GM19397 (cell line): ENCODE measurements around the gene FGF21.
"Not testable (repeated sequence)": the region's sequence is repeated elsewhere in the genome, so short reads cannot be mapped to it uniquely, and the experiment has no call there.

ENCODE experiments used
- ATAC-seq: cut with Tn5 transposase; IDR thresholded peaks from one replicate; pipeline ENCODE4 v1.9.1; 2021; ENCODE audit warnings: mild to moderate bottlenecking, moderate library complexity; ENCODE audit not compliant: unreplicated experiment

FGF21 gene

DNA sequence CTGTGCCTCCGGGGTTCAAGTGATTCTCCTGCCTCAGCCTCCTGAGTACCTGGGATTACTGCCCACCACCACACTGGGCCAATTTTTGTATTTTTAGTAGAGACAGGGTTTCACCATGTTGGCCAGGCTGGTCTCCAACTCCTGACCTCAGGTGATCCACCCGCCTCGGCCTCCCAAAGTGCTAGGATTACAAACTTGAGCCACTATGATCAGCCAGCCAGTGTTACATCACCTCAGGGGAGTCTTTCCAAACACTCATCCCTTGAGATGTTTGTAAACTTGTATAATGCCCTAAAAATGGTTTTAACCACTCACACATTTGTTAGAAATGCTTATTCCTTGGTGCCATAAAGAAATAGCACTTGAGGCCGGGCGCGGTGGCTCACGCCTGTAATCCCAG is 31.1 kb downstream of the FGF21 start:
- ATAC-seq, result not testable (repeated sequence)

GRCh38 chr19:48787331-48787730 is 32.0 kb downstream of the FGF21 start:
- ATAC-seq, result not testable (repeated sequence)

DNA sequence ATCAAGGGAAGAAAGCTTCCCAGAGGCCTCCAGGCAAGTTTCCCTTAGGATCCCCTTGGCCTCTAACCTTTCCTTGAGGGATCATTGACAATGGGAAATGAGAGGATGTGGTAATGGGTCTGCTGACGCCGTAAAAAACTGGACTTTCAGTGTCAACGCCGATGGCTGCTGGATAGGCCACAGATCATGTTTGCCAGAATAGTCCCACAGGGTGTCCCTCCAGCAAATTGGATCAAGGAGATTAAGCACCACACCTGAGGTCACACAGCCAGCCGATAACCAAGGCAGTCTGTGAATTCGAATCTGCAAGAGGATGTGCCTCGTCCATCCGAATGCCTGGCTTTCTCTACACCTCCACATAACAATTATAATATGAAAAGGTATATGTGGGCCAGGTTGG is 37.9 kb downstream of the FGF21 start:
- no peak for ATAC-seq

DNA sequence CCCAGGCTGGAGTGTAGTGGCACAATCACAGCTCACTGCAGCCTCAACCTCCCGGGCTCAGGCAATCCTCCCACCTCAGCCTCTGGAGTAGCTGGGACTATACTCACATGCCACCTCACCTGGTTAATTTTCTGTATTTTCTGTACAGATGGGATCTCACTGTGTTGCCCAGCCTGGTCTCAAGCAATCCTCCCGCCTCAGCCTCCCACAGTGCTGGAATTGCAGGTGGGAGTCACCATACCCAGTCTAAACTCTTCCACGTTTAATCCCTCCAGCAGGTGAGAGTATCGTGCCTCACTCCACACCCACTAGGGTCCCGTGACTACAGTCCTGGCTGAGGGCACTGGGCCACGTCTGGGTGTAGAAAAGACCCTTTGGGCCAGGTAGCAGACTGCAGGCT is 39.0 kb downstream of the FGF21 start:
- ATAC-seq, result no peak

GRCh38 chr19:48795055-48795684 is 39.8 kb downstream of the FGF21 start:
- peak; percentile 85 for ATAC-seq

GRCh38 chr19:48795685-48796070 is 40.4 kb downstream of the FGF21 start:
- no peak for ATAC-seq

DNA sequence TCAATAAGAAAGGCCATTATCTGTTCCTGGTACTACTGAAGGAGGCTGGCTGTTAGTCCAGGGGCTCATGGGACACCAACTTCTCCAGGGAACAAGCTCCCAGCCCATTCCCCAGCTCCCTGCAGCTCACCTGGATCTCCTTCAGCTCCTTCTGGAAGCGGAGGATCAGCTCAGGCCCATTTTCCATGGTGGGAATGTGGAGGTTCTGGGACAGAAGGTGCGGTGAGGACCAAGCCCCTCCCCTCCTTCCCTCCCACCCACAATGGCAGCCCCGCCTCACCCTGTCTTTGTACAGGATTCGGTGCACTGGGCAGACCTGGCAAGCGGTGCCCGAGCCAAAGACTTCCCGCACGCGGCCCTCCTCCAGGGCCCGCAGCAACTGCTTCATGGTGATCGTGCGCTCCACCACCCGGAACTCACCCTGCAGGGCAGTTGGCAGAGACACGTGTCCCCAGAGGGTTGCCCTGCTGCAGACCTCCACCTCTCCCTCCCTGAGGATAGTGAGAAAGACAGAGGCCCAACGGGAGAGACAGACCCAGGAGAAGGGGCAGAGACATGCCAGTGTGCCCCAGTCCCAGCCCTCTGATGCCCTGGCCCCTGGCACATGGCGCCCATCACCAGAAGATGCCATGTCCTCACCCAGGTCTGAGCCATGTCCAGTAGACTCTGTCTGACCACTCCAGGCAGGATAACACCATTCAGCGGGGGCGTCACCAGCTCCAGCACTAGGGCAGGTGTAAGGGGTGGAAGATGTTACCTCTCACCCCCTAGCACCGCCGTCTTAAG is 41.2 kb downstream of the FGF21 start:
- ATAC-seq, result no peak

GRCh38 chr19:48797103-48797502 is 41.8 kb downstream of the FGF21 start:
- no peak for ATAC-seq

DNA sequence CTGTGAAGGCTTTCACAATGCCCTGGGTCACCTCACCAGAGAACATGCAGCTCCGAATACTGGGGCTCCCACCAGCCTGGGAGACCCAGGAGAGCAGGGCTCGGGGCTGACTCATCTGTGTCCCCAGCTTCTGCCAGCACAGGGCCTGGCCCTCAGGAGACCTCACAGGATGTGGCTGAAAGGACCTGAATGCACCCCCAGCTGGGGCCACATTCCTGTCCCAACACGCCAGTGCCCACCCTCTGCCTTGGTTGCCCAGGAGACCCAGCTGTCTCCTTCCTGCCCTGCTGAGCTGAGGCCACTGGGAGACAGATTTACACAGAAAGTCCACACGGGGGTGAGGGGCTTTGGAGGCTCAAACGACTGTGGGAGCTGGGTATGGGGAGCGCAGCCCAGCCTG is 43.6 kb downstream of the FGF21 start:
- ATAC-seq, result no peak

- no peak for ATAC-seq
These were observed 44.3 kb downstream of the FGF21 start for GRCh38 chr19:48799358-48800300.

GRCh38 chr19:48802623-48803022 is 47.3 kb downstream of the FGF21 start:
- no peak for ATAC-seq

GRCh38 chr19:48804496-48804895 is 49.2 kb downstream of the FGF21 start:
- ATAC-seq, result no peak

GRCh38 chr19:48805452-48805851 is 50.1 kb downstream of the FGF21 start:
- ATAC-seq, result no peak

DNA sequence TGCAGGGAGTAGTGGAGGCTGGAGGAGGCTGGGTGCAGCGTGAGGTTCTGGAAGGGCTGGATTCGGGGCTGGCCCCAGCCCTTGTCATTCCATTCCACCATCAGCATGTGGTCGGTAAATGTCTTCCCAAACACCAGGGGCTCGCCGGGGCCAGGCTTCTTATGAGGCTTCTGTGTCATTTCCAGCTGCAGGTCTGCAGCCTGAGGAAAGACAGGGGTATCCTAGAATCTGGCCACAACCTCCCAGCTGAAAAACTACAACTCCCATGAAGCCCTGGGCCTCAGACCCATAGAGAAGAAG is 51.1 kb downstream of the FGF21 start:
- no peak for ATAC-seq

DNA sequence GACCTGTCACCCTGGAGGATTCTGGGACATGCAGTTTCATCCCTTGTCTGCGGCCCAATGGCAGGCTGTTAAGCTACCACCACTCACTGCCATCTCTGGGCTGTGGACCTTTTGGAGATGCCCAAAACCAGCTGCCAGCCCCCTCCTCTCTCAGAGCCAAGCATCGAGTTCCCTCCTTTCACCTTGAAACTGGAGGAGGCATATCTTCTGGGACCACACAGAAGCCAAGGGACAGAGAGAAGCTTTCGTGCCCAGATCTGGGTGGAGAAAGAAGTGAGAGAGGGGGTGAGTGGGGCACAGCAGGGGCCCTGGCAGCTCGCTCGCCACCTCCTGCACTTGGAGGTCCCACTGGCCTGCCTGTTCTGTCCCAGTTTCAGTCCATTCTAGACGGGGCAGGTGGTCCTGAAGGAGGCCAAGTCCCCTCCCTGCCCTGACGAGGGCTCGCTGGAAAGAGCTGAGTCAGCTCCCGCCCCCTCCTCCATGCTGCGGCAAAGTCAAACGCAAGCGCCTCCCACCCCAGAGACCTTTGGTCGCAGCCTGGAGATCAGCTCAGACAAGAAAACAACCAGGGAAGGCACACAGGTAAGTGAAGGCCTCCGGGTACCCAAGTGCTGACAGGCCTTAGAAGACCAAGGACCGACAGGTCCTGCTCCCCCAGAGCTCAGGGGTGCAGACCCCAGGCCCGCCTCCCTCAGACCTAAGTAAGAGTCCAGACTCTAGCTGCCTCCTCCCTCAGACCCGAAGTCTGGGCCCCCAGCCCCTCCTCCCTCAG is 51.7 kb downstream of the FGF21 start:
- ATAC-seq, result no peak

DNA sequence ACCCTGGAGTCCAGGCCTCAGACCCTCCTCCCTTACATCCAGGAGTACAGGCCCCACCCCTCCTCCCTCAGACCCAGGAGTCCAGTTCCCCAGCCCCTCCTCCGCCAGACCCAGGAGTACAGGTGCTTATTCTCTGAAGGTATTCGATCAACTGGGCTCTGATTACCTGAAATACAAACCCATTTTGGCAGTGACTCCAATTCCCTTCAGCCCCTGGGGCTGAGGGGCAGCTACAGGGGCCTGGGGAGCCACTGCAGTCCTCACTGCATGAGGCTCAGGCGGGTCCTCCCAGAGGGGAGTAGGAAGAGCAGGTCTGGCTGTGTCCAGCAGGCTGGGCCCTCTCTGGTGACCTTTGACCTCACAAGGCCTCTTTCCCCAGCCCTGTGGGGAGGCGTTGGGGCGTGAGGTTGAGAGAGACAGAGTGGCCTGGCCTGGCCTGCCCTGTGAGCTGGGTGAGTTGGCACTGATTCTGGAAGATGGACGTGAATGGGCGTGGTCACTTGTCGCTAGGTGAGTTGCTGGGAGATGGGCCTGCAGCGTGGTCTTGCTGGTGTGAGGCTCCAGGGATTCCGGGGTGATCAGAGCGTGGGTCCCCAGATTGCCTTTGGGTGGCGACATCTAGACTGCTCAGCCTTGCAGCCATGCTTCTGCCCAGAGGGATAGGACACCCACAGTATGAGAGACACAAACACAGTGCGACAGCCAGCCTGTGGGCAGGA is 52.4 kb downstream of the FGF21 start:
- no peak for ATAC-seq
